SU-DHL-6 (cell line): ENCODE results near the gene TRIP6.

Experiments
- H2AFZ ChIP-seq: fragments of 200-600 bp; sonication (generic); 2 replicates; pipeline ENCODE4 v1.6.1; 2014; ENCODE audit warnings: low read depth, mild to moderate bottlenecking, moderate library complexity, mixed read lengths, antibody characterized with exemption, low read length; ENCODE audit not compliant: severe bottlenecking
- H3F3A ChIP-seq: fragments of 200-600 bp; shearing (Covaris generic); 2 replicates; pipeline ENCODE4 v1.6.0; 2016; ENCODE audit warnings: antibody characterized with exemption, mild to moderate bottlenecking; ENCODE audit not compliant: insufficient read depth
- H3K27ac ChIP-seq: fragments of 200-600 bp; sonication (generic); 2 replicates; pipeline ENCODE4 v1.5.1; 2016; ENCODE audit warnings: low read depth, mild to moderate bottlenecking, low read length, moderate library complexity, mixed read lengths
- H3K27me3 ChIP-seq: fragments of 200-600 bp; sonication (generic), shearing (Covaris generic); 2 replicates; pipeline ENCODE4 v1.6.0; 2014; ENCODE audit warnings: mild to moderate bottlenecking, low read length
- H3K36me3 ChIP-seq: fragments of 200-600 bp; sonication (generic); 2 replicates; pipeline ENCODE4 v1.6.1; 2014; ENCODE audit warnings: mild to moderate bottlenecking, low read length, mixed read lengths
- H3K4me2 ChIP-seq: fragments of 300-600, 200-600 bp; shearing (Covaris generic), sonication (generic); 2 replicates; pipeline ENCODE4 v1.6.0; 2014; ENCODE audit warnings: low read length, low read depth, mild to moderate bottlenecking; ENCODE audit not compliant: poor library complexity, severe bottlenecking
- H3K4me3 ChIP-seq: fragments of 200-600 bp; sonication (generic); 2 replicates; pipeline ENCODE4 v1.5.1; 2014; ENCODE audit warnings: antibody characterized with exemption, low read length, mild to moderate bottlenecking, mixed read lengths; ENCODE audit not compliant: insufficient read depth, poor library complexity, severe bottlenecking
- H3K79me2 ChIP-seq: fragments of 200-600 bp; sonication (generic); 2 replicates; pipeline ENCODE4 v1.6.1; 2014; ENCODE audit warnings: mild to moderate bottlenecking, low read length, moderate library complexity; ENCODE audit not compliant: insufficient read depth
- H3K9ac ChIP-seq: fragments of 200-600 bp; sonication (generic); 2 replicates; pipeline ENCODE4 v1.7.0; 2014; ENCODE audit warnings: mild to moderate bottlenecking, low read length
- H3K9me2 ChIP-seq: fragments of 200-600 bp; sonication (generic); replicated peaks from 2 replicates; pipeline ENCODE4 v1.6.1; 2014; ENCODE audit warnings: low read length; ENCODE audit not compliant: insufficient read depth
- H3K9me3 ChIP-seq: fragments of 200-600 bp; sonication (generic); 2 replicates; pipeline ENCODE4 v1.6.1; 2014; ENCODE audit warnings: low read length, mixed read lengths; ENCODE audit not compliant: insufficient read depth
- H4K20me1 ChIP-seq: fragments of 200-600 bp; sonication (generic); 2 replicates; pipeline ENCODE4 v1.6.1; 2014; ENCODE audit warnings: low read depth, mild to moderate bottlenecking, antibody characterized with exemption, low read length, moderate library complexity, mixed read lengths
- CTCF ChIP-seq: fragments of 200-600 bp; sonication (generic); IDR thresholded peaks from one replicate; pipeline ENCODE4 v1.5.1; 2017; ENCODE audit warnings: antibody characterized with exemption, mild to moderate bottlenecking, low read length, moderate library complexity; ENCODE audit not compliant: insufficient read depth, poor library complexity, severe bottlenecking
- EZH2phosphoT487 ChIP-seq: fragments of 200-600 bp; sonication (generic), shearing (Covaris generic); conservative IDR thresholded peaks from 2 replicates; pipeline ENCODE4 v1.6.1; 2018; ENCODE audit warnings: mild to moderate bottlenecking, antibody characterized with exemption, low read length, moderate library complexity, mixed read lengths

Gene TRIP6

GRCh38 chr7:100819586-100819985 is 47.6 kb upstream of the TRIP6 start:
- Histone ChIP-seq H3K36me3 (no peaks in the 10 kb centered on the region), H3K27me3 (no peaks in the 10 kb centered on the region), H3K9me3 (no peaks in the 10 kb centered on the region), H3K9me2 (no peaks in the 10 kb centered on the region), H3K4me3 (no peak overlapping the region), H4K20me1 (no peaks in the 10 kb centered on the region), H3K4me2 (no peak overlapping the region), H3F3A (no peaks in the 10 kb centered on the region), H3K9ac (no peak overlapping the region), H3K27ac (no peak overlapping the region), H3K79me2 (no peaks in the 10 kb centered on the region), H2AFZ (no peak overlapping the region)
- TF ChIP-seq CTCF (no peak), EZH2phosphoT487 (no peak)

- TF ChIP-seq EZH2phosphoT487: no peak
- no peak for TF ChIP-seq CTCF
- no peak overlapping the region for H3K27ac ChIP-seq
- H3K9ac ChIP-seq: no peak overlapping the region
- H3K27me3 ChIP-seq: no peaks in the 10 kb centered on the region
- H2AFZ ChIP-seq: no peak overlapping the region
- H4K20me1 ChIP-seq: no peaks in the 10 kb centered on the region
- no peaks in the 10 kb centered on the region for H3K36me3 ChIP-seq
- no peak overlapping the region for H3K4me3 ChIP-seq
- no peak overlapping the region for H3K4me2 ChIP-seq
- H3K79me2 ChIP-seq: no peaks in the 10 kb centered on the region
- no peaks in the 10 kb centered on the region for H3K9me3 ChIP-seq
- no peaks in the 10 kb centered on the region for H3K9me2 ChIP-seq
- no peaks in the 10 kb centered on the region for H3F3A ChIP-seq
Measured at GRCh38 chr7:100822236-100823139, 44.7 kb upstream of the TRIP6 start.

GRCh38 chr7:100823140-100823525 is 44.1 kb upstream of the TRIP6 start:
- H3K27ac ChIP-seq: no peak overlapping the region
- TF ChIP-seq CTCF (no peak), EZH2phosphoT487 (no peak)
- no peaks in the 10 kb centered on the region for H3K79me2 ChIP-seq
- H2AFZ ChIP-seq: no peak overlapping the region
- H3F3A ChIP-seq: no peaks in the 10 kb centered on the region
- H3K9me3 ChIP-seq: no peaks in the 10 kb centered on the region
- no peak overlapping the region for H3K4me2 ChIP-seq
- no peak overlapping the region for H3K4me3 ChIP-seq
- no peaks in the 10 kb centered on the region for H3K9me2 ChIP-seq
- no peaks in the 10 kb centered on the region for H3K27me3 ChIP-seq
- no peaks in the 10 kb centered on the region for H3K36me3 ChIP-seq
- H4K20me1 ChIP-seq: no peaks in the 10 kb centered on the region
- H3K9ac ChIP-seq: no peak overlapping the region
